Type B pancreatic cell (in vitro differentiated cells): ENCODE results near the gene RAB36. TPM values are rescaled to one million over a fixed set of nuclear protein-coding genes. Genes with fewer than 3 reads are reported as not detected.

Experiments
- DNase-seq: peaks from one replicate; pipeline ENCODE4 v3.0.0; 2021; ENCODE audit warnings: mixed read lengths; ENCODE audit not compliant: unreplicated experiment; ENCODE audit errors: extremely low spot score
- H3K27ac Mint-ChIP-seq: 2 replicates; pipeline ENCODE4 v1.8.0; 2021; ENCODE audit warnings: mild to moderate bottlenecking, mixed read lengths
- H3K27me3 Mint-ChIP-seq: 2 replicates; pipeline ENCODE4 v1.8.0; 2021; ENCODE audit warnings: mixed read lengths
- H3K36me3 Mint-ChIP-seq: 2 replicates; pipeline ENCODE4 v1.8.0; 2021; ENCODE audit warnings: mixed read lengths
- H3K4me1 Mint-ChIP-seq: one replicate; pipeline ENCODE4 v1.8.0; 2021; ENCODE audit warnings: mixed read lengths; ENCODE audit not compliant: unreplicated experiment
- H3K4me3 Mint-ChIP-seq: 2 replicates; pipeline ENCODE4 v1.8.0; 2021; ENCODE audit warnings: mild to moderate bottlenecking, mixed read lengths
- H3K9me3 Mint-ChIP-seq: 2 replicates; pipeline ENCODE4 v1.8.0; 2021; ENCODE audit warnings: mixed read lengths
- CTCF ChIP-seq: fragments of 200-600 bp; sonication (generic); conservative IDR thresholded peaks from 2 replicates; pipeline ENCODE4 v1.5.0; 2021; ENCODE audit warnings: antibody characterized with exemption, mild to moderate bottlenecking
- total RNA-seq: library from RNA; stranded (reverse); gene quantifications from 2 replicates; pipeline ENCODE4 v1.2.1, GENCODE V29; 2021; ENCODE audit warnings: low replicate concordance

RAB36 gene
- total RNA-seq, 1 donor from 2014 or later: 18.4 TPM

- Mint-ChIP-seq H3K27ac (no peak overlapping the region), H3K27me3 (no peaks in the 10 kb centered on the region), H3K4me1 (no peaks in the 10 kb centered on the region), H3K36me3 (no peaks in the 10 kb centered on the region), H3K4me3 (no peak overlapping the region), H3K9me3 (no peaks in the 10 kb centered on the region)
- no peak for TF ChIP-seq CTCF
- DNase-seq: no peak
These were observed 24.3 kb upstream of the RAB36 start for GRCh38 chr22:23121000-23121421.

- Mint-ChIP-seq H3K4me1 (no peaks in the 10 kb centered on the region), H3K4me3 (no peak overlapping the region), H3K36me3 (no peaks in the 10 kb centered on the region), H3K27ac (no peak overlapping the region), H3K9me3 (no peaks in the 10 kb centered on the region), H3K27me3 (no peaks in the 10 kb centered on the region)
- no peak for DNase-seq
- no peak for TF ChIP-seq CTCF
These were observed 23.9 kb upstream of the RAB36 start for GRCh38 chr22:23121424-23121823.

DNA sequence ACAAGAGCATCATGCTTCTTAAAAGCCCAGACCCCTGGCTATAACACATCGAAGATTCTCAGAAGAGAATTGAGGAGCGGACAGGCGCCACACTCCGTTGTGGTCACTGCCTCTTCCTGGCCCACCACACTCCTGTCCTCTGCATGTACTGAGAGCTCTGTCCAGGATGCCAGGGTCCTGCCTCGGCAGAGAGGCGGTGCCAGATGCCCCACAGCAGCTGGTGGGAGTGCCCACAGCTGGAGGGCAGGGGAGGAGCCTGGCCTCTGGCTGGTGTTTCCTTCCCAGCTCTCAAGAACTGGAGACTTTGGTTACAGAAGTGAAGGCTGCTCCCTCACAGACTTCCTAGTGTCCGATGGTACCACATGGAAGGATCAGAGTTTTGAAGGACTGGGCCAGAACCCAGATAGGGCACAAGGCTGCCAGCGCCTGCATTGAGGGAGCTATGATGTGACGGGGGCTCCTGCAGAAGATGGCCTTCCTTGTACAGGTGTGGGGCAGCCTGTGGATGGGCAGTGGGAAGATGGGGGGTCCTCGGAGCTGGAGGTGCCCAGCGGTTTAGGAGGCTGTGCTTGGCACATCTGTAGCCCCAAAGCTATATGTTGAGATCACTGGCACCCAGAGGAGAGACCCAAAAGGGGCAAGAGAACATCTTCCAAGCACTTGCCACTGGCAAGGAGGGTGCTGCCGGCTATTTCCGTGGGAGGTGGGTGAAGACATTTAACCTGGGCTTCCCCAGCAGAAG is 22.9 kb upstream of the RAB36 start:
- Mint-ChIP-seq H3K9me3 (no peaks in the 10 kb centered on the region), H3K27me3 (no peaks in the 10 kb centered on the region), H3K4me1 (no peaks in the 10 kb centered on the region), H3K27ac (no peak overlapping the region), H3K36me3 (no peaks in the 10 kb centered on the region), H3K4me3 (no peak overlapping the region)
- no peak for TF ChIP-seq CTCF
- DNase-seq: no peak

DNA sequence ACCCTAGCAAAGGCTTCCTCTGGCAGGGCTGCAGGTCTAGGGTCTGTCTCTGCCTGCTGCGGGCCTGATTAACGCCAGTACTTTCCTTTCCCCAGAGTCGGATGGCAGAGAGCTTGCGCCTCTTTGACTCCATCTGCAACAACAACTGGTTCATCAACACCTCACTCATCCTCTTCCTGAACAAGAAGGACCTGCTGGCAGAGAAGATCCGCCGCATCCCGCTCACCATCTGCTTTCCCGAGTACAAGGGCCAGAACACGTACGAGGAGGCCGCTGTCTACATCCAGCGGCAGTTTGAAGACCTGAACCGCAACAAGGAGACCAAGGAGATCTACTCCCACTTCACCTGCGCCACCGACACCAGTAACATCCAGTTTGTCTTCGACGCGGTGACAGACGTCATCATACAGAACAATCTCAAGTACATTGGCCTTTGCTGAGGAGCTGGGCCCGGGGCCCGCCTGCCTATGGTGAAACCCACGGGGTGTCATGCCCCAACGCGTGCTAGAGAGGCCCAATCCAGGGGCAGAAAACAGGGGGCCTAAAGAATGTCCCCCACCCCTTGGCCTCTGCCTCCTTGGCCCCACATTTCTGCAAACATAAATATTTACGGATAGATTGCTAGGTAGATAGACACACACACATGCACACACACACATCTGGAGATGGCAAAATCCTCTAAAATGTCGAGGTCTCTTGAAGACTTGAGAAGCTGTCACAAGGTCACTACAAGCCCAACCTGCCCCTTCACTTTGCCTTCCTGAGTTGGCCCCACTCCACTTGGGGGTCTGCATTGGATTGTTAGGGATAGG is 22.1 kb upstream of the RAB36 start:
- TF ChIP-seq CTCF: no peak
- no peak overlapping the region for H3K27ac Mint-ChIP-seq
- H3K4me1 Mint-ChIP-seq: peaks cover 2% of the 10 kb centered on the region
- no peaks in the 10 kb centered on the region for H3K36me3 Mint-ChIP-seq
- no peak for DNase-seq
- H3K27me3 Mint-ChIP-seq: no peaks in the 10 kb centered on the region
- no peak overlapping the region for H3K4me3 Mint-ChIP-seq
- no peaks in the 10 kb centered on the region for H3K9me3 Mint-ChIP-seq

- Mint-ChIP-seq H3K4me3 (no peak overlapping the region), H3K9me3 (no peaks in the 10 kb centered on the region), H3K4me1 (peaks cover 6% of the 10 kb centered on the region), H3K27ac (no peak overlapping the region), H3K36me3 (no peaks in the 10 kb centered on the region), H3K27me3 (no peaks in the 10 kb centered on the region)
- TF ChIP-seq CTCF: no peak
- DNase-seq: no peak
These were observed 21.4 kb upstream of the RAB36 start for GRCh38 chr22:23123804-23124254.
